Mesendoderm (in vitro differentiated cells): Measurements from ENCODE around the gene B4GALT7.

Experiments
- DNase-seq: peaks from one replicate; pipeline ENCODE4 v3.0.0; 2013
- H2AK5ac ChIP-seq: 2 replicates; pipeline ENCODE4 v1.6.1; 2013; ENCODE audit warnings: low read length, inconsistent platforms
- H2BK120ac ChIP-seq: 2 replicates; pipeline ENCODE4 v1.6.1; 2013; ENCODE audit warnings: low read depth, mild to moderate bottlenecking, low read length, moderate library complexity, mixed read lengths
- H2BK15ac ChIP-seq: replicated peaks from 2 replicates; pipeline ENCODE4 v1.6.1; 2013; ENCODE audit warnings: low read depth, mild to moderate bottlenecking, moderate library complexity
- H2BK5ac ChIP-seq: 2 replicates; pipeline ENCODE4 v1.6.1; 2013; ENCODE audit warnings: low read length, inconsistent platforms
- H3K18ac ChIP-seq: 2 replicates; pipeline ENCODE4 v1.6.1; 2013; ENCODE audit warnings: mild to moderate bottlenecking, low read length, mixed read lengths
- H3K23ac ChIP-seq: one replicate; pipeline ENCODE4 v1.6.1; 2013; ENCODE audit warnings: low read length
- H3K27ac ChIP-seq: 2 replicates; pipeline ENCODE4 v1.5.1; 2013; ENCODE audit warnings: low read depth, mild to moderate bottlenecking, inconsistent platforms, low read length, moderate library complexity
- H3K27me3 ChIP-seq: 2 replicates; pipeline ENCODE4 v1.6.1; 2013; ENCODE audit warnings: low read length, control low read depth, mild to moderate bottlenecking, inconsistent platforms; ENCODE audit not compliant: insufficient read depth, poor library complexity
- H3K36me3 ChIP-seq: 2 replicates; pipeline ENCODE4 v1.6.1; 2013; ENCODE audit warnings: low read length, inconsistent platforms; ENCODE audit not compliant: control insufficient read depth, insufficient read depth
- H3K4ac ChIP-seq: one replicate; pipeline ENCODE4 v1.6.1; 2013; ENCODE audit warnings: low read depth, mild to moderate bottlenecking, low read length, moderate library complexity
- H3K4me1 ChIP-seq: 2 replicates; pipeline ENCODE4 v1.6.1; 2013; ENCODE audit warnings: low read depth, low read length, inconsistent platforms; ENCODE audit not compliant: control insufficient read depth
- H3K4me2 ChIP-seq: 2 replicates; pipeline ENCODE4 v1.6.1; 2013; ENCODE audit warnings: low read length
- H3K4me3 ChIP-seq: 2 replicates; pipeline ENCODE4 v1.5.1; 2013; ENCODE audit warnings: mild to moderate bottlenecking, low read length
- H3K56ac ChIP-seq: one replicate; pipeline ENCODE4 v1.6.1; 2013; ENCODE audit warnings: low read length
- H3K79me1 ChIP-seq: 2 replicates; pipeline ENCODE4 v1.6.1; 2013; ENCODE audit warnings: low read length, inconsistent platforms
- H3K79me2 ChIP-seq: 2 replicates; pipeline ENCODE4 v1.6.1; 2013; ENCODE audit warnings: mild to moderate bottlenecking, low read length; ENCODE audit not compliant: control insufficient read depth, insufficient read depth
- H3K9ac ChIP-seq: 2 replicates; pipeline ENCODE4 v1.6.1; 2013; ENCODE audit warnings: low read length, inconsistent platforms
- H4K5ac ChIP-seq: one replicate; pipeline ENCODE4 v1.6.1; 2013; ENCODE audit warnings: low read length
- H4K8ac ChIP-seq: one replicate; pipeline ENCODE4 v1.6.1; 2013; ENCODE audit warnings: low read depth, mild to moderate bottlenecking, control low read depth, low read length, moderate library complexity
- WGBS: extraction: QIAGEN DNeasy Blood & Tissue Kit; methylation state at CpG from one replicate; pipeline ENCODE4 v1.1.7; 2013; ENCODE audit warnings: low lambda C conversion rate, missing lambda C conversion rate; ENCODE audit not compliant: insufficient coverage; ENCODE audit errors: extremely low coverage; 5-methylcytosine and 5-hydroxymethylcytosine counted together

Gene B4GALT7

DNA sequence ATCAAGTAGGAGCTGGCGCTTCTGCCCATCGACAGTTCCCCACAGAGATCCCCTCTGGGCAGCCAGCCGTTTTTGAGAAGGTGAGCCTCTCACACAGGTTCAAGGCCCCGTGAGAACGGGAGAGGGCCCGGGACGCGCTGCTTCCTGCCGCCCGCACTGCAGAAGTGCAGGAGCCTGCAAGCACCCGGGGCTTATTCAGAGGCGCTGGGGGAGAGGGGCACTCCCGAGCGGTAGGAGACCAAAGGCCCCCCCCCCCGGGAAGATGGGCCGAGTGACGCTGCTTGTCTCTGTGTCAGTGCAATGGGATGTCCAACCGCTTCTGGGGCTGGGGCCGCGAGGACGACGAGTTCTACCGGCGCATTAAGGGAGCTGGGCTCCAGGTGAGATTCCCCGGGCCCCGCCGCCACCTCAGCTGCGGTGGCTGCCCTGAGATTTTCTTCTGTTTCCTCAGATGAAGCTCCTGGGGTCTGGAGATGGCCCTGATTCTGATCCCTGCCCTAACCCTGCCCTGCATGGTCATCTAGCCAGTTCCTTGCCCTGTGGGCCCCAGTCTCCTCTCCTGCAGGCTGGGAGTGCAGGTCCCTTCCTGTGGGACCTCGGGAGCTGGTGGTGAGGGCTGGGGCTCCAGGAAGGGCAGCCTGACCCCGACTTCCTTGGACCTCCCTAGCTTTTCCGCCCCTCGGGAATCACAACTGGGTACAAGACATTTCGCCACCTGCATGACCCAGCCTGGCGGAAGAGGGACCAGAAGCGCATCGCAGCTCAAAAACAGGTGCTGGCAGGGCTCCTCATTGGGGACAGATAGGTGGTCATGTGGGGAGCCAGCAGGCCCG, 8.5 kb downstream of the B4GALT7 start:
- Histone ChIP-seq H3K9ac (no peak overlapping the region), H3K79me2 (no peaks in the 10 kb centered on the region), H2BK5ac (no peak overlapping the region), H3K56ac (no peak overlapping the region), H3K18ac (no peak overlapping the region), H2BK15ac (no peak overlapping the region), H3K23ac (no peak overlapping the region), H3K4ac (no peak overlapping the region), H3K79me1 (no peaks in the 10 kb centered on the region), H3K4me1 (peaks cover 2% of the 10 kb centered on the region), H2AK5ac (no peak overlapping the region), H3K36me3 (no peaks in the 10 kb centered on the region), H4K8ac (no peak overlapping the region), H3K27me3 (no peaks in the 10 kb centered on the region), H4K5ac (no peak overlapping the region), H2BK120ac (no peak overlapping the region), H3K4me2 (no peak overlapping the region), H3K27ac (no peak overlapping the region), H3K4me3 (no peak overlapping the region)
- no CpG with 5 or more reads among the region's 37 CpGs for WGBS
- DNase-seq: no peak

DNA sequence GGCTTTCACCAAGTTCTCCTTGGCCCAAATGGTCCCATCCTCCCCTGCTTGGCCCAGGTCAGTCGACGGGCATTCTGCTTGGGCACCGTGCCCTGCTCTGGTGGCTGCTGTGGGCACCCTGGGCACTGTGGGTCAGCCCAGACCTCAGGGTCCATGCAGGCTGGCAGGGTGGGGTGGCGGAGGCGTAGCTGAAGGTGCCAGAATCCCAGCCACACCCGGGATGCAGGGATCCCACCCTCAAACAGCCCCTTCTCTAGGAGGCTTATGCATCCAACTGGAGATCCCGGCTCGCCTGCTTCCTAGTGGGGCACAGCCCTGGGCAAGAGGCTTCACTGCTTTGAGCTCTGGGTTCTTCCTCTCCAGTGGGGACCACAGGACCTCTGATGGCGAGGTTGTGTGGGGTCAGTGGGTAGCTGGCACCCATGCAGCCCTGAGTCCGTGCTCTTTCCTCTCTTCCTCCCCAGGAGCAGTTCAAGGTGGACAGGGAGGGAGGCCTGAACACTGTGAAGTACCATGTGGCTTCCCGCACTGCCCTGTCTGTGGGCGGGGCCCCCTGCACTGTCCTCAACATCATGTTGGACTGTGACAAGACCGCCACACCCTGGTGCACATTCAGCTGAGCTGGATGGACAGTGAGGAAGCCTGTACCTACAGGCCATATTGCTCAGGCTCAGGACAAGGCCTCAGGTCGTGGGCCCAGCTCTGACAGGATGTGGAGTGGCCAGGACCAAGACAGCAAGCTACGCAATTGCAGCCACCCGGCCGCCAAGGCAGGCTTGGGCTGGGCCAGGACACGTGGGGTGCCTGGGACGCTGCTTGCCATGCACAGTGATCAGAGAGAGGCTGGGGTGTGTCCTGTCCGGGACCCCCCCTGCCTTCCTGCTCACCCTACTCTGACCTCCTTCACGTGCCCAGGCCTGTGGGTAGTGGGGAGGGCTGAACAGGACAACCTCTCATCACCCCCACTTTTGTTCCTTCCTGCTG, 9.4 kb downstream of the B4GALT7 start:
- no peak overlapping the region for H3K56ac ChIP-seq
- H3K4me3 ChIP-seq: no peak overlapping the region
- no peak overlapping the region for H2BK5ac ChIP-seq
- no peak overlapping the region for H3K4ac ChIP-seq
- no peak overlapping the region for H3K18ac ChIP-seq
- H3K79me1 ChIP-seq: no peaks in the 10 kb centered on the region
- H3K79me2 ChIP-seq: no peaks in the 10 kb centered on the region
- WGBS: no CpG with 5 or more reads among the region's 21 CpGs
- no peak overlapping the region for H2BK120ac ChIP-seq
- no peaks in the 10 kb centered on the region for H3K27me3 ChIP-seq
- H3K4me1 ChIP-seq: peaks cover 2% of the 10 kb centered on the region
- no peak overlapping the region for H2AK5ac ChIP-seq
- H4K8ac ChIP-seq: no peak overlapping the region
- no peak overlapping the region for H2BK15ac ChIP-seq
- no peak overlapping the region for H3K27ac ChIP-seq
- H3K9ac ChIP-seq: no peak overlapping the region
- no peak overlapping the region for H4K5ac ChIP-seq
- no peak for DNase-seq
- no peak overlapping the region for H3K4me2 ChIP-seq
- H3K36me3 ChIP-seq: no peaks in the 10 kb centered on the region
- H3K23ac ChIP-seq: no peak overlapping the region

DNA sequence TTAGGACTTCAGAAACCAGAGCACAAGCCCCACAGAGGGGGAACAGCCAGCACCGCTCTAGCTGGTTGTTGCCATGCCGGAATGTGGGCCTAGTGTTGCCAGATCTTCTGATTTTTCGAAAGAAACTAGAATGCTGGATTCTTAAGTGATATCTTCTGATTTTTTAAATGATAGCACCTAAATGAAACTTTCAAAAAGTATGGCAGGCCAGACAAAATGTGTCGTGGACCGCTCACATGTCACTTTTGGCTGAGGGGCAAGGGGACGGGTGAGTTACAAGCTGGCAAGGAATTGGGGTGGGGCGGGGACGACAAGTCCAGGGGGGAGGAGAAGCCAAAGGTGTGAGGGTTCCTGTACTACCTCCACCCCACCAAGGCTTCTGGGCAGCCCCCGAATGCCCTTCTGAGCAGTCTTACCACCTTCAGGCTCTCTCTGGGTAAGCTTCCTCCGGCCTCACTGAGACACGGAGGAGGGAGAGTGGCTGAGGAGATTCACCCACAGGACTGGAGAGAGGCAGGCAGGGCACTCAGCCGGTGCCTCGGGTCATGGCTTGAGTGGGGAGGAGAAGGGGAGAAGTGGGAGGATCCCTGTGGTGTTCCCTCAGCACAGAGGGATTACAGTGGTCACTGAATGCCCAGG, 10.3 kb downstream of the B4GALT7 start:
- no peak overlapping the region for H3K18ac ChIP-seq
- H3K79me1 ChIP-seq: no peaks in the 10 kb centered on the region
- H3K79me2 ChIP-seq: no peaks in the 10 kb centered on the region
- no peak overlapping the region for H2BK120ac ChIP-seq
- peaks cover 2% of the 10 kb centered on the region for H3K4me1 ChIP-seq
- H3K4me2 ChIP-seq: no peak overlapping the region
- H3K23ac ChIP-seq: no peak overlapping the region
- H4K5ac ChIP-seq: no peak overlapping the region
- no peak for DNase-seq
- no peak overlapping the region for H3K4me3 ChIP-seq
- no peaks in the 10 kb centered on the region for H3K36me3 ChIP-seq
- no peak overlapping the region for H2AK5ac ChIP-seq
- H4K8ac ChIP-seq: no peak overlapping the region
- H3K27me3 ChIP-seq: no peaks in the 10 kb centered on the region
- H3K27ac ChIP-seq: no peak overlapping the region
- no peak overlapping the region for H3K56ac ChIP-seq
- WGBS: no CpG with 5 or more reads among the region's 13 CpGs
- H2BK5ac ChIP-seq: no peak overlapping the region
- H2BK15ac ChIP-seq: no peak overlapping the region
- no peak overlapping the region for H3K4ac ChIP-seq
- no peak overlapping the region for H3K9ac ChIP-seq

DNA sequence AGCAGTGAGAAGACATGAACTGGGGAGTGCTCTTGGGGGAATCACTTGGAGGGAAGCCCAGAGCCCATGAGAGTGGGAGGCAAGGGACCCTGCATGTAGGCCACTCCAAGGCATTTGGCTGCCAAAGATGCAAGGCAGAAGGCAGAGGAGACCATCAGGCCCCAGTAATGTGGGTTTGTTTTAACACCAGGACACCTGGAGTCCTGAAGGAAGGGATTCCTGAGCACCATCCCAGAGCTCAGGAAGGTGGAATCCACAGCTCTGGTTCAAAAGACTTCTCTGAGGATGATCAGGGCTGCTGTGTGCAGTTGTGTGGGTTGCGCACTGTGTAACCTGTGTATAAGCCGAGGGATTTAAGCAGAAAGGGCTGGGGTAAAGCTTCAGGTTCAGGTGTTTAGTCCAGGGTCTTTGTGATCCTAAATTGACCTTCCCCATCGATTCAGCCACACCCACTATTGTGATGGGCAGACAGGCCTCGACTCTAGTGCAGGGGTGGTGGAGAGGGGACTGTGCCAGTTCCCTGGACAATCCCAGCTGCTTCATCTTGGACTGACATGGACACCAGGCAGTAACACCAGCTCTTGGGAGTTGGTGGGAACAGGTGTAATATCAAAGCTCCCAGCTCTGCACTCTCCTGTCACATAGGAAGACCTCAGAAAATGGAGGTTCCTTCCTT, 11.0 kb downstream of the B4GALT7 start:
- H3K4ac ChIP-seq: no peak overlapping the region
- no peak overlapping the region for H2BK15ac ChIP-seq
- no peak overlapping the region for H2BK5ac ChIP-seq
- H3K4me1 ChIP-seq: peaks cover 2% of the 10 kb centered on the region
- H2AK5ac ChIP-seq: no peak overlapping the region
- H2BK120ac ChIP-seq: no peak overlapping the region
- H3K36me3 ChIP-seq: no peaks in the 10 kb centered on the region
- no peak overlapping the region for H3K18ac ChIP-seq
- no peak overlapping the region for H3K4me2 ChIP-seq
- no peak overlapping the region for H3K56ac ChIP-seq
- no peak overlapping the region for H4K5ac ChIP-seq
- H3K9ac ChIP-seq: no peak overlapping the region
- no peak for DNase-seq
- H3K27ac ChIP-seq: no peak overlapping the region
- no peaks in the 10 kb centered on the region for H3K79me2 ChIP-seq
- WGBS: no CpG with 5 or more reads among the region's 4 CpGs
- no peak overlapping the region for H4K8ac ChIP-seq
- no peaks in the 10 kb centered on the region for H3K79me1 ChIP-seq
- no peak overlapping the region for H3K4me3 ChIP-seq
- no peak overlapping the region for H3K23ac ChIP-seq
- no peaks in the 10 kb centered on the region for H3K27me3 ChIP-seq

DNA sequence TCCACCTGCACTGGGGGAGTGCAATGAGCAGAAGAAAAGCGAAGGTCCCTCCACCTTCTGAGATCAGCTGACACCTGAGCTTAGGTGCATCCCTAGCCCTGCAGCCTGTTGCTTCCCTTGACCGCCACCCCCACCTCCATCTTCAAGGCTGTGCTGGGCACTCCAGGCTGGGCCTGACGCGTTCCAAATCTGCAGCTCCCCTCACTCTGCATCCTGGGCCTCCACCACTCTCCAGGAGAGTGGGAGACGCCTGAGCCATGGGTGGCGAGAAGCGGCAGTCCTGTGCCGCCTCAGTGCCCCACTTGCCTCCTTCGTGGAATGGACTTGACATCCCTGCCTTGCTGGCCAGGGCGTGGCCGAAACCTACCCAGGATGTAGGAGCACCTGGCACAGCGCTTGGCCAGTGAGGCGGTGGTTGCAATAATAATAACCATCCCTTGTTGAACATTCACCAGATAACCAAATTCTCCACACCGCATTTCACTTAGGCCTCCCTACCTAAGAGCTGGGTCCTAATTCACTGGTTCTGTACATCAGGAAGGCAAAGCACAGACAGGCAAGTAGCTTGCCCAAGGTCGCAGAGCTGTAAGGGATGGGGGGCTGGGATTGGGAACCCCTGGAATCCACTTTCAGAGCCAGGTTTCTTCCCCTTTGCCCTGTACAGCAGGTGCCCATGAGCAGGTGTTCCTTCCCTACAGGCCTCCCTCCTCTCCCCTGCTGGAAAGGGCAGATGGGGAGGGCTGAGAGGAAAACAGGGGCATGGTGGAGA, 11.7 kb downstream of the B4GALT7 start:
- Histone ChIP-seq H3K4me2 (no peak overlapping the region), H2BK120ac (no peak overlapping the region), H2BK5ac (no peak overlapping the region), H2BK15ac (no peak overlapping the region), H3K18ac (no peak overlapping the region), H3K79me2 (no peaks in the 10 kb centered on the region), H3K27me3 (no peaks in the 10 kb centered on the region), H4K5ac (no peak overlapping the region), H3K4me1 (peaks cover 2% of the 10 kb centered on the region), H2AK5ac (no peak overlapping the region), H3K79me1 (no peaks in the 10 kb centered on the region), H3K56ac (no peak overlapping the region), H3K4me3 (no peak overlapping the region), H4K8ac (no peak overlapping the region), H3K4ac (no peak overlapping the region), H3K9ac (no peak overlapping the region), H3K27ac (no peak overlapping the region), H3K36me3 (no peaks in the 10 kb centered on the region), H3K23ac (no peak overlapping the region)
- no peak for DNase-seq
- no CpG with 5 or more reads among the region's 15 CpGs for WGBS
